ENCODE results near the gene YY1AP1. TPM values are rescaled to one million over a fixed set of nuclear protein-coding genes. Genes with fewer than 3 reads are reported as not detected.
A peak's percentile ranks its signal among the peaks of the same experiment; 100 is the strongest.
"Not testable (repeated sequence)": the region's sequence is repeated elsewhere in the genome, so short reads cannot be mapped to it uniquely, and the experiment has no call there.

Gene YY1AP1
- total and polyA plus RNA-seq, 4 experiments from 2014 or later, result 20.6 to 102 (median 74.4) TPM

- intact Hi-C loops (cut with micrococcal nuclease); H3K36me3 ChIP-seq (ENCODE audit: insufficient read depth, low read length); H3K4me1 ChIP-seq (ENCODE audit: insufficient read depth, low read length); H3K9me3 Mint-ChIP-seq; H3K27me3 Mint-ChIP-seq; H3K4me3 ChIP-seq (ENCODE audit: low read length in 2 of 2); H3K9me3 ChIP-seq (ENCODE audit: control insufficient read depth in 1 of 2, low read length in 2 of 2); H3K4me1 Mint-ChIP-seq; H3K27ac Mint-ChIP-seq; CTCF ChIA-PET (ENCODE audit: partially characterized antibody); DNase-seq; POLR2A ChIA-PET (ENCODE audit: partially characterized antibody); H3K27ac ChIP-seq (ENCODE audit: low read depth, low read length); H3K4me3 Mint-ChIP-seq; H3K27me3 ChIP-seq (ENCODE audit: insufficient read depth, low read length): not testable (repeated sequence)
- peaks cover 7 to 10% of the 10 kb centered on the region in 2 donors for H3K36me3 Mint-ChIP-seq
Observed at GRCh38 chr1:155626428-155626827, 62.1 kb downstream of the YY1AP1 start.

GRCh38 chr1:155623357-155623756, 65.2 kb downstream of the YY1AP1 start:
- intact Hi-C loops (cut with micrococcal nuclease), result no loop called here
- Mint-ChIP-seq H3K27me3 (no peaks in the 10 kb centered on the region), H3K36me3 (peaks cover 7 to 10% of the 10 kb centered on the region in 2 donors), H3K9me3 (no peaks in the 10 kb centered on the region), H3K27ac (peak overlapping the region in 1 of 7 donors; percentile 16), H3K4me1 (peaks cover 0 to 2% (median 0%) of the 10 kb centered on the region in 4 donors), H3K4me3 (no peak overlapping the region)
- no peak overlapping the region for H3K27ac ChIP-seq (ENCODE audit: low read depth, low read length)
- no peak for DNase-seq
- H3K4me3 ChIP-seq (ENCODE audit: low read length in 2 of 2), result no peak overlapping the region
- no peaks in the 10 kb centered on the region for H3K27me3 ChIP-seq (ENCODE audit: insufficient read depth, low read length)
- POLR2A ChIA-PET (ENCODE audit: partially characterized antibody), result no interaction called here
- CTCF ChIA-PET (ENCODE audit: partially characterized antibody), result no interaction called here
- no peaks in the 10 kb centered on the region for H3K9me3 ChIP-seq (ENCODE audit: control insufficient read depth in 1 of 2, low read length in 2 of 2)
- no peaks in the 10 kb centered on the region for H3K36me3 ChIP-seq (ENCODE audit: insufficient read depth, low read length)
- no peaks in the 10 kb centered on the region for H3K4me1 ChIP-seq (ENCODE audit: insufficient read depth, low read length)

- Histone ChIP-seq H3K9me3 (ENCODE audit: control insufficient read depth in 1 of 2, low read length in 2 of 2) (no peaks in the 10 kb centered on the region), H3K4me1 (ENCODE audit: insufficient read depth, low read length) (no peaks in the 10 kb centered on the region), H3K27me3 (ENCODE audit: insufficient read depth, low read length) (no peaks in the 10 kb centered on the region), H3K27ac (ENCODE audit: low read depth, low read length) (no peak overlapping the region), H3K36me3 (ENCODE audit: insufficient read depth, low read length) (no peaks in the 10 kb centered on the region), H3K4me3 (ENCODE audit: low read length in 2 of 2) (no peak overlapping the region)
- Mint-ChIP-seq H3K27ac (no peak overlapping the region), H3K36me3 (peaks cover 7 to 10% of the 10 kb centered on the region in 2 donors), H3K9me3 (no peaks in the 10 kb centered on the region), H3K27me3 (no peaks in the 10 kb centered on the region), H3K4me3 (no peak overlapping the region), H3K4me1 (peaks cover 0 to 2% (median 0%) of the 10 kb centered on the region in 4 donors)
- ChIA-PET CTCF (ENCODE audit: partially characterized antibody) (interaction anchor here (1.0 kb wide), 1 partner anchor 21 kb away, joined by 4 read pairs; no protein-coding TSS in a partner anchor), POLR2A (ENCODE audit: partially characterized antibody) (no interaction called here)
- intact Hi-C loops (cut with micrococcal nuclease), result no loop called here
- no peak for DNase-seq
Observed at GRCh38 chr1:155622191-155622590, 66.4 kb downstream of the YY1AP1 start.

GRCh38 chr1:155613226-155613625, 75.3 kb downstream of the YY1AP1 start:
- DNase-seq; H3K4me1 ChIP-seq (ENCODE audit: insufficient read depth, low read length); H3K27me3 ChIP-seq (ENCODE audit: insufficient read depth, low read length); H3K9me3 Mint-ChIP-seq; H3K27me3 Mint-ChIP-seq; POLR2A ChIA-PET (ENCODE audit: partially characterized antibody); H3K36me3 ChIP-seq (ENCODE audit: insufficient read depth, low read length); intact Hi-C loops (cut with micrococcal nuclease); H3K9me3 ChIP-seq (ENCODE audit: control insufficient read depth in 1 of 2, low read length in 2 of 2); CTCF ChIA-PET (ENCODE audit: partially characterized antibody); H3K27ac ChIP-seq (ENCODE audit: low read depth, low read length); H3K4me3 ChIP-seq (ENCODE audit: low read length in 2 of 2): not testable (repeated sequence)
- peak overlapping the region in 1 of 8 donors; percentile 41 for H3K4me3 Mint-ChIP-seq
- peaks cover 6 to 18% of the 10 kb centered on the region in 2 donors for H3K36me3 Mint-ChIP-seq
- H3K27ac Mint-ChIP-seq, result peak overlapping the region in 1 of 7 donors; percentile 48
- peaks cover 1 to 14% (median 5%) of the 10 kb centered on the region in 4 donors for H3K4me1 Mint-ChIP-seq

GRCh38 chr1:155610257-155610647, 78.3 kb downstream of the YY1AP1 start:
- intact Hi-C loops (cut with micrococcal nuclease), result loop anchor here (1.0 kb wide), 1 partner anchor 78 kb away; the partner anchor contains the start of gene YY1AP1
- H3K27ac ChIP-seq (ENCODE audit: low read depth, low read length); H3K9me3 Mint-ChIP-seq; H3K4me1 ChIP-seq (ENCODE audit: insufficient read depth, low read length); H3K36me3 ChIP-seq (ENCODE audit: insufficient read depth, low read length); H3K9me3 ChIP-seq (ENCODE audit: control insufficient read depth in 1 of 2, low read length in 2 of 2); H3K27me3 Mint-ChIP-seq; H3K27me3 ChIP-seq (ENCODE audit: insufficient read depth, low read length); DNase-seq: not testable (repeated sequence)
- H3K4me3 Mint-ChIP-seq, result peak overlapping the region in 7 of 8 donors; percentile 90 to 99 (median 95)
- peak overlapping the region in 1 of 7 donors; percentile 75 for H3K27ac Mint-ChIP-seq
- H3K4me3 ChIP-seq (ENCODE audit: low read length in 2 of 2), result peak overlapping the region in 1 of 2 donors; percentile 54
- POLR2A ChIA-PET (ENCODE audit: partially characterized antibody), result interaction anchor here (0.7 kb wide), 1 partner anchor 366 kb away, joined by 4 read pairs; no protein-coding TSS in a partner anchor
- CTCF ChIA-PET (ENCODE audit: partially characterized antibody), result interaction anchor here (0.7 to 1.3 kb wide), 3 partner anchors 359 to 403 kb away, joined by 3 to 4 read pairs (median 3); no protein-coding TSS in a partner anchor
- H3K4me1 Mint-ChIP-seq, result peaks cover 1 to 14% (median 5%) of the 10 kb centered on the region in 4 donors
- peaks cover 6 to 18% of the 10 kb centered on the region in 2 donors for H3K36me3 Mint-ChIP-seq

GRCh38 chr1:155609515-155610256, 78.9 kb downstream of the YY1AP1 start, which contains the start of gene MSTO1:
Gene MSTO1 (plus strand): TSS chr1:155610218. CDS start chr1:155610249, 31 bp downstream.
- peak within 1 kb of the TSS; percentile 75 to 98 (median 91) for H3K27ac Mint-ChIP-seq
- H3K9me3 Mint-ChIP-seq, result no peaks in the 10 kb centered on the region
- H3K9me3 ChIP-seq (ENCODE audit: control insufficient read depth in 1 of 2, low read length in 2 of 2), result no peaks in the 10 kb centered on the region
- ChIA-PET CTCF (ENCODE audit: partially characterized antibody) (interaction anchor here (0.7 to 1.3 kb wide), 3 partner anchors 358 to 402 kb away, joined by 3 to 4 read pairs (median 3); no protein-coding TSS in a partner anchor), POLR2A (ENCODE audit: partially characterized antibody) (interaction anchor here (0.6 to 1.3 kb wide), 3 partner anchors 11 to 368 kb away, joined by 3 to 5 read pairs (median 4); no protein-coding TSS in a partner anchor)
- peaks cover 4% of the 10 kb centered on the region for H3K4me1 ChIP-seq (ENCODE audit: insufficient read depth, low read length)
- H3K36me3 Mint-ChIP-seq, result peaks cover 6 to 18% of the 10 kb centered on the region in 2 donors
- H3K27ac ChIP-seq (ENCODE audit: low read depth, low read length), result peak within 1 kb of the TSS; percentile 70
- peaks cover 3% of the 10 kb centered on the region for H3K36me3 ChIP-seq (ENCODE audit: insufficient read depth, low read length)
- intact Hi-C loops (cut with micrococcal nuclease), result loop anchor here (1.0 kb wide), 1 partner anchor 79 kb away; the partner anchor contains the start of gene YY1AP1
- DNase-seq, result peak; percentile 89 to 97 (median 91)
- peaks cover 1 to 14% (median 5%) of the 10 kb centered on the region in 4 donors for H3K4me1 Mint-ChIP-seq
- no peaks in the 10 kb centered on the region for H3K27me3 ChIP-seq (ENCODE audit: insufficient read depth, low read length)
- H3K4me3 ChIP-seq (ENCODE audit: low read length in 2 of 2), result peak within 1 kb of the TSS; percentile 54 to 80
- no peaks in the 10 kb centered on the region for H3K27me3 Mint-ChIP-seq
- H3K4me3 Mint-ChIP-seq, result peak within 1 kb of the TSS; percentile 90 to 99 (median 95)
